Measurements from ENCODE around the gene HS2ST1.

GRCh38 chr1:87045761-87046304 lies 131.4 kb downstream of the HS2ST1 start:
- TF ChIP-seq POLR2AphosphoS5 (IDR thresholded peaks at IDR 0.05), result no peak
- TF ChIP-seq, protein P1, sequence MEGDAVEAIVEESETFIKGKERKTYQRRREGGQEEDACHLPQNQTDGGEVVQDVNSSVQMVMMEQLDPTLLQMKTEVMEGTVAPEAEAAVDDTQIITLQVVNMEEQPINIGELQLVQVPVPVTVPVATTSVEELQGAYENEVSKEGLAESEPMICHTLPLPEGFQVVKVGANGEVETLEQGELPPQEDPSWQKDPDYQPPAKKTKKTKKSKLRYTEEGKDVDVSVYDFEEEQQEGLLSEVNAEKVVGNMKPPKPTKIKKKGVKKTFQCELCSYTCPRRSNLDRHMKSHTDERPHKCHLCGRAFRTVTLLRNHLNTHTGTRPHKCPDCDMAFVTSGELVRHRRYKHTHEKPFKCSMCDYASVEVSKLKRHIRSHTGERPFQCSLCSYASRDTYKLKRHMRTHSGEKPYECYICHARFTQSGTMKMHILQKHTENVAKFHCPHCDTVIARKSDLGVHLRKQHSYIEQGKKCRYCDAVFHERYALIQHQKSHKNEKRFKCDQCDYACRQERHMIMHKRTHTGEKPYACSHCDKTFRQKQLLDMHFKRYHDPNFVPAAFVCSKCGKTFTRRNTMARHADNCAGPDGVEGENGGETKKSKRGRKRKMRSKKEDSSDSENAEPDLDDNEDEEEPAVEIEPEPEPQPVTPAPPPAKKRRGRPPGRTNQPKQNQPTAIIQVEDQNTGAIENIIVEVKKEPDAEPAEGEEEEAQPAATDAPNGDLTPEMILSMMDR (IDR thresholded peaks at IDR 0.05), result no peak
- TF ChIP-seq EP300 (IDR thresholded peaks at IDR 0.05), result no peak

Data from sigmoid colon (tissue), 4 donors.